Measurements from ENCODE around the gene FRG2C.
"Not testable (repeated sequence)": the region's sequence is repeated elsewhere in the genome, so short reads cannot be mapped to it uniquely, and the experiment has no call there.

GRCh38 chr3:75643031-75643800 lies 20.9 kb upstream of the FRG2C start:
- not testable (repeated sequence) for TF ChIP-seq CTCF (IDR thresholded peaks at IDR 0.05; ENCODE audit: insufficient read depth, low read length); POLR2AphosphoS5 (IDR thresholded peaks at IDR 0.05; ENCODE audit: low read depth); GABPA (IDR thresholded peaks at IDR 0.05; ENCODE audit: low read depth)

Data from HL-60 (cell line).